Erythroblast (primary cell): ENCODE data around the gene TUFM.

ENCODE experiments used
- GATA1 ChIP-seq: IDR thresholded peaks from 2 replicates; pipeline ENCODE4 v1.6.1; 2011; ENCODE audit warnings: low read depth, mild to moderate bottlenecking, control low read depth, low read length, moderate library complexity
- POLR2A ChIP-seq: IDR thresholded peaks from 2 replicates; pipeline ENCODE4 v1.6.1; 2011; ENCODE audit warnings: mild to moderate bottlenecking, low read length

DNA sequence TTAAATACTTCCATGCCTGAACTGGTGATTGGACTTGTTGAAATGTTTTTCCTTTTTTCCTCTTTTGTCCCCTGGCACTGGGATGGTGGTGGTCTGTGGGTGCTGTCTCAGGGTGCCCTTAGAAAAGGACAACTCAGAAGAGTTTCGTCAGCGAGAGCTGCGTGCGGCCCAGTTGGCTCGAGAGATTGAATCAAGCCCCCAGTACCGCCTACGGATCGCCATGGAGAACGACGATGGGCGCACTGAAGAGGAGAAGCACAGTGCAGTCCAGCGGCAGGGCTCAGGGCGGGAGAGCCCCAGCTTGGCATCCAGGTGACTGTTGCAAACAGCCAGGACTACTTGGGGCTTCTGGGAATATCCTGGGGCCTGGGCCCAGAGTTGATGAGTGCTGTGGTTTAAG is 16.4 kb downstream of the TUFM start:
- TF ChIP-seq POLR2A (no peak), GATA1 (no peak)
